H1 (cell line): Measurements from ENCODE around the gene KSR2. TPM values are rescaled to one million over a fixed set of nuclear protein-coding genes. Genes with fewer than 3 reads are reported as not detected.

ENCODE experiments used
- CTCF ChIA-PET: fragments of 300-600 bp; sonication (Branson Sonifier 250); formaldehyde crosslinking; loops from one replicate; lab custom pipeline; 2021; ENCODE audit not compliant: partially characterized antibody; lab: Charles Lee
- POLR2A ChIA-PET: fragments of 300-600 bp; sonication (Branson Sonifier 250); formaldehyde crosslinking; loops from one replicate; lab custom pipeline; 2021; ENCODE audit warnings: inconsistent platforms; ENCODE audit not compliant: partially characterized antibody; lab: Charles Lee
- DNase-seq, 2 experiments: peaks; one replicate each; pipeline versions ENCODE4 v3.0.0 to v3.0.0-alpha.2; 2010 to 2022; ENCODE audit warnings: low spot score in 2 of 2, low read depth in 1 of 2, mixed read lengths in 1 of 2
- FAIRE-seq: peaks from 2 replicates; lab custom pipeline; 2011; peaks lifted over from hg19 to GRCh38; lab: Jason Lieb, UNC
- H2AFZ ChIP-seq: 2 replicates; pipeline ENCODE4 v1.8.1; 2012; ENCODE audit warnings: low read length, inconsistent platforms
- H2AK5ac ChIP-seq: 2 replicates; pipeline ENCODE4 v1.6.1; 2013; ENCODE audit warnings: low read depth, low read length
- H2BK120ac ChIP-seq: replicated peaks from 2 replicates; pipeline ENCODE3; 2013; ENCODE audit warnings: low read depth, low read length, inconsistent platforms
- H2BK12ac ChIP-seq: 2 replicates; pipeline ENCODE4 v1.6.1; 2013; ENCODE audit warnings: low read depth, low read length
- H2BK15ac ChIP-seq: 2 replicates; pipeline ENCODE4 v1.6.1; 2013; ENCODE audit warnings: low read length
- H2BK20ac ChIP-seq: 2 replicates; pipeline ENCODE4 v1.6.1; 2013; ENCODE audit warnings: low read length
- H2BK5ac ChIP-seq: 2 replicates; pipeline ENCODE4 v1.6.1; 2013; ENCODE audit warnings: low read depth, low read length
- H3K14ac ChIP-seq: 2 replicates; pipeline ENCODE4 v1.6.1; 2013; ENCODE audit warnings: inconsistent platforms; ENCODE audit not compliant: insufficient read length
- H3K18ac ChIP-seq: 2 replicates; pipeline ENCODE4 v1.6.1; 2013; ENCODE audit warnings: low read length; ENCODE audit errors: extremely low read depth
- H3K23ac ChIP-seq: 2 replicates; pipeline ENCODE4 v1.6.1; 2013; ENCODE audit warnings: inconsistent platforms; ENCODE audit not compliant: insufficient read length
- H3K23me2 ChIP-seq: 2 replicates; pipeline ENCODE4 v1.6.1; 2013; ENCODE audit warnings: low read depth, low read length
- H3K27ac ChIP-seq: 2 replicates; pipeline ENCODE4 v1.6.1; 2011; ENCODE audit warnings: low read depth, low read length, inconsistent platforms
- H3K27me3 ChIP-seq, 4 experiments: replicated peaks in 1 of 4; 1 replicate in 1 of 4; 2 replicates in 3 of 4; pipeline versions ENCODE4 v1.6.1 to v1.8.1; 2011 to 2013; ENCODE audit warnings: low read length in 3 of 4, mild to moderate bottlenecking in 3 of 4, inconsistent platforms in 2 of 4, mixed read lengths in 2 of 4, moderate library complexity in 1 of 4; ENCODE audit not compliant: control insufficient read depth in 3 of 4, insufficient read depth in 3 of 4; ENCODE audit errors: extremely low read depth in 1 of 4
- H3K36me3 ChIP-seq, 4 experiments: 2 replicates each; pipeline versions ENCODE4 v1.6.1 to v1.8.1; 2011 to 2013; ENCODE audit warnings: mild to moderate bottlenecking in 4 of 4, low read length in 3 of 4, moderate library complexity in 2 of 4, control low read depth in 1 of 4, inconsistent platforms in 1 of 4; ENCODE audit not compliant: insufficient read depth in 4 of 4, control insufficient read depth in 2 of 4
- H3K4ac ChIP-seq: replicated peaks from 2 replicates; pipeline ENCODE3; 2013; ENCODE audit warnings: low read length, low read depth, mixed read lengths, inconsistent platforms; ENCODE audit not compliant: insufficient read length
- H3K4me1 ChIP-seq, 4 experiments: replicated peaks in 1 of 4; 1 replicate in 1 of 4; 2 replicates in 3 of 4; pipeline versions ENCODE4 v1.6.1 to v1.8.1; 2011 to 2013; ENCODE audit warnings: low read length in 3 of 4, inconsistent platforms in 2 of 4, mixed read lengths in 1 of 4; ENCODE audit not compliant: insufficient read depth in 4 of 4, control insufficient read depth in 3 of 4
- H3K4me2 ChIP-seq, 2 experiments: 2 replicates each; pipeline versions ENCODE4 v1.6.1 to v1.8.1; 2011 to 2013; ENCODE audit warnings: low read depth in 2 of 2, low read length in 2 of 2, control low read depth in 1 of 2, inconsistent platforms in 1 of 2, mild to moderate bottlenecking in 1 of 2; ENCODE audit not compliant: insufficient read depth in 1 of 2
- H3K4me3 ChIP-seq, 4 experiments: fragments of 200-600, 300-600 bp in 1 of 4; sonication (generic), shearing (Covaris generic), sonication (Bioruptor Twin) in 1 of 4; 2 replicates each; pipeline versions ENCODE4 v1.5.1 to v1.8.1; 2011 to 2016; ENCODE audit warnings: low read length in 4 of 4, low read depth in 3 of 4, control low read depth in 2 of 4, inconsistent platforms in 2 of 4, mild to moderate bottlenecking in 2 of 4, mixed read lengths in 1 of 4, moderate library complexity in 1 of 4; ENCODE audit not compliant: insufficient read depth in 2 of 4; ENCODE audit errors: extremely low read depth in 1 of 4
- H3K56ac ChIP-seq: replicated peaks from 2 replicates; pipeline ENCODE3; 2013; ENCODE audit warnings: low read depth, mild to moderate bottlenecking, mixed read lengths, low read length, inconsistent platforms; ENCODE audit not compliant: insufficient read length
- H3K79me1 ChIP-seq: 2 replicates; pipeline ENCODE4 v1.6.1; 2013; ENCODE audit warnings: low read depth, low read length, control low read depth
- H3K79me2 ChIP-seq, 2 experiments: 2 replicates each; pipeline versions ENCODE4 v1.6.1 to v1.8.1; 2012 to 2013; ENCODE audit warnings: low read length in 2 of 2, mild to moderate bottlenecking in 2 of 2, inconsistent platforms in 1 of 2; ENCODE audit not compliant: insufficient read depth in 2 of 2, control insufficient read depth in 1 of 2
- H3K9ac ChIP-seq, 4 experiments: replicated peaks in 1 of 4; 1 replicate in 1 of 4; 2 replicates in 3 of 4; pipeline versions ENCODE4 v1.6.1 to v1.8.1; 2011 to 2013; ENCODE audit warnings: low read depth in 3 of 4, low read length in 3 of 4, control low read depth in 2 of 4, mild to moderate bottlenecking in 2 of 4, moderate library complexity in 2 of 4, inconsistent platforms in 1 of 4; ENCODE audit errors: extremely low read depth in 1 of 4
- H3K9me3 ChIP-seq, 2 experiments: 2 replicates each; pipeline versions ENCODE4 v1.6.1 to v1.8.1; 2012 to 2013; ENCODE audit warnings: mild to moderate bottlenecking in 2 of 2, moderate library complexity in 2 of 2, control low read depth in 1 of 2, inconsistent platforms in 1 of 2, low read depth in 1 of 2, low read length in 1 of 2, mixed read lengths in 1 of 2; ENCODE audit not compliant: insufficient read depth in 2 of 2
- H4K20me1 ChIP-seq, 2 experiments: replicated peaks in 1 of 2; 2 replicates each; pipeline versions ENCODE3 to v1.8.1; 2011 to 2013; ENCODE audit warnings: inconsistent platforms in 2 of 2, low read length in 2 of 2, mild to moderate bottlenecking in 1 of 2; ENCODE audit not compliant: insufficient read depth in 2 of 2, control insufficient read depth in 1 of 2
- H4K5ac ChIP-seq: 2 replicates; pipeline ENCODE4 v1.6.1; 2013; ENCODE audit warnings: low read length, low read depth, mixed read lengths, inconsistent platforms; ENCODE audit not compliant: insufficient read length
- H4K8ac ChIP-seq: 2 replicates; pipeline ENCODE4 v1.8.0; 2013; ENCODE audit warnings: mild to moderate bottlenecking, moderate library complexity, low read length, inconsistent platforms; ENCODE audit not compliant: insufficient read depth; ENCODE audit errors: extremely low read depth
- H4K91ac ChIP-seq: replicated peaks from 2 replicates; pipeline ENCODE3; 2013; ENCODE audit warnings: low read length, mixed read lengths, inconsistent platforms; ENCODE audit not compliant: insufficient read length
- CEBPB ChIP-seq: IDR thresholded peaks from 2 replicates; pipeline ENCODE4 v1.6.1; 2012; ENCODE audit warnings: low read depth, low read length
- CREB1 ChIP-seq: IDR thresholded peaks from 2 replicates; pipeline ENCODE4 v1.6.1; 2012; ENCODE audit warnings: inconsistent platforms
- RAD21 ChIP-seq, 2 experiments: IDR thresholded peaks in 1 of 2; conservative IDR thresholded peaks in 1 of 2; 2 replicates each; pipeline ENCODE4 v1.6.1; 2011; ENCODE audit warnings: low read depth in 2 of 2, low read length in 2 of 2, improper control_type of control experiment in 1 of 2, inconsistent platforms in 1 of 2, mild to moderate bottlenecking in 1 of 2, moderate library complexity in 1 of 2
- RXRA ChIP-seq: IDR thresholded peaks from 2 replicates; pipeline ENCODE4 v1.6.1; 2011; ENCODE audit warnings: low read depth, mild to moderate bottlenecking, low read length, moderate library complexity; ENCODE audit not compliant: insufficient read depth
- SP1 ChIP-seq: IDR thresholded peaks from 2 replicates; pipeline ENCODE4 v1.6.1; 2011; ENCODE audit warnings: low read depth, low read length
- WGBS, 2 experiments: shearing (Covaris generic) in 1 of 2; methylation state at CpG; one replicate each; pipeline versions ENCODE4 v1.1.6 to v1.1.7; 2013 to 2015; ENCODE audit warnings: low lambda C conversion rate in 2 of 2, mixed read lengths in 2 of 2, inconsistent platforms in 1 of 2, low coverage in 1 of 2, missing lambda C conversion rate in 1 of 2; ENCODE audit not compliant: insufficient replicate concordance in 2 of 2, insufficient coverage in 1 of 2, insufficient read length in 1 of 2; ENCODE audit errors: extremely low coverage in 1 of 2, missing lambda C conversion rate in 1 of 2; 5-methylcytosine and 5-hydroxymethylcytosine counted together
- polyA plus RNA-seq, 7 experiments: library from polyadenylated mRNA; depleted of rRNA in 3 of 7; stranded (reverse) in 5 of 7; unstranded in 2 of 7; fragments of >200 nt in 5 of 7; fragments of 200-250 nt in 2 of 7; gene quantifications; 1 replicate in 5 of 7; 2 replicates in 1 of 7; 4 replicates in 1 of 7; pipeline versions ENCODE4 v1.2.1 to v1.2.3, GENCODE V29; 2011 to 2013; ENCODE audit warnings: missing spikeins in 2 of 7, mixed read lengths in 2 of 7
- total RNA-seq: library from RNA; stranded (reverse); fragmentation: NEBNext Ultra II Directional; extraction: Animal tissue kit (Norgen Biotek cat#: 25700); gene quantifications from 2 replicates; pipeline ENCODE4 v1.2.1, GENCODE V29; 2021
- TF ChIP-seq, protein P1 (sequence below): IDR thresholded peaks from 2 replicates; pipeline ENCODE4 v1.6.1; 2012; ENCODE audit warnings: low read length, inconsistent platforms
- TF ChIP-seq, protein P2 (sequence below), 3 experiments: IDR thresholded peaks; 1 replicate in 2 of 3; 2 replicates in 1 of 3; pipeline versions ENCODE4 v1.5.1 to v1.6.1; 2011; ENCODE audit warnings: low read length in 3 of 3, mild to moderate bottlenecking in 3 of 3, inconsistent platforms in 2 of 3, low read depth in 1 of 3, moderate library complexity in 1 of 3; ENCODE audit not compliant: insufficient read depth in 1 of 3; ENCODE audit errors: control extremely low read depth in 1 of 3

KSR2 gene
- total and polyA plus RNA-seq, 2 of the 8 experiments (the other 6 are each of a cell fraction or from before 2014, with no cell fraction given) = 0.74 to 2.2 TPM

GRCh38 chr12:117907108-117907689 lies 61.6 kb downstream of the KSR2 start:
- WGBS, 2 experiments = 68% methylated on average over 11 of the region's 11 CpGs; no CpG with 5 or more reads in 1 of the 2 experiments
- TF ChIP-seq RXRA (no peak), RAD21 (IDR thresholded peaks at IDR 0.05 in 1 of 2, conservative IDR thresholded peaks at IDR 0.05 in 1 of 2; ENCODE audit: low read depth in 2 of 2, low read length in 2 of 2) (peak; percentile 17 to 35; a peak in 1 of 4 replicates), CEBPB (no peak), CREB1 (0 out of 2 replicates have a peak, but pooled peaks have one; percentile 40), SP1 (no peak)
- TF ChIP-seq, protein P1, sequence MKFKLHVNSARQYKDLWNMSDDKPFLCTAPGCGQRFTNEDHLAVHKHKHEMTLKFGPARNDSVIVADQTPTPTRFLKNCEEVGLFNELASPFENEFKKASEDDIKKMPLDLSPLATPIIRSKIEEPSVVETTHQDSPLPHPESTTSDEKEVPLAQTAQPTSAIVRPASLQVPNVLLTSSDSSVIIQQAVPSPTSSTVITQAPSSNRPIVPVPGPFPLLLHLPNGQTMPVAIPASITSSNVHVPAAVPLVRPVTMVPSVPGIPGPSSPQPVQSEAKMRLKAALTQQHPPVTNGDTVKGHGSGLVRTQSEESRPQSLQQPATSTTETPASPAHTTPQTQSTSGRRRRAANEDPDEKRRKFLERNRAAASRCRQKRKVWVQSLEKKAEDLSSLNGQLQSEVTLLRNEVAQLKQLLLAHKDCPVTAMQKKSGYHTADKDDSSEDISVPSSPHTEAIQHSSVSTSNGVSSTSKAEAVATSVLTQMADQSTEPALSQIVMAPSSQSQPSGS = no peak
- TF ChIP-seq, protein P2, sequence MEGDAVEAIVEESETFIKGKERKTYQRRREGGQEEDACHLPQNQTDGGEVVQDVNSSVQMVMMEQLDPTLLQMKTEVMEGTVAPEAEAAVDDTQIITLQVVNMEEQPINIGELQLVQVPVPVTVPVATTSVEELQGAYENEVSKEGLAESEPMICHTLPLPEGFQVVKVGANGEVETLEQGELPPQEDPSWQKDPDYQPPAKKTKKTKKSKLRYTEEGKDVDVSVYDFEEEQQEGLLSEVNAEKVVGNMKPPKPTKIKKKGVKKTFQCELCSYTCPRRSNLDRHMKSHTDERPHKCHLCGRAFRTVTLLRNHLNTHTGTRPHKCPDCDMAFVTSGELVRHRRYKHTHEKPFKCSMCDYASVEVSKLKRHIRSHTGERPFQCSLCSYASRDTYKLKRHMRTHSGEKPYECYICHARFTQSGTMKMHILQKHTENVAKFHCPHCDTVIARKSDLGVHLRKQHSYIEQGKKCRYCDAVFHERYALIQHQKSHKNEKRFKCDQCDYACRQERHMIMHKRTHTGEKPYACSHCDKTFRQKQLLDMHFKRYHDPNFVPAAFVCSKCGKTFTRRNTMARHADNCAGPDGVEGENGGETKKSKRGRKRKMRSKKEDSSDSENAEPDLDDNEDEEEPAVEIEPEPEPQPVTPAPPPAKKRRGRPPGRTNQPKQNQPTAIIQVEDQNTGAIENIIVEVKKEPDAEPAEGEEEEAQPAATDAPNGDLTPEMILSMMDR (IDR thresholded peaks at IDR 0.05; ENCODE audit: control extremely low read depth in 1 of 3, insufficient read depth in 1 of 3, low read depth in 1 of 3, low read length in 3 of 3) = peak; percentile 19 to 49 (median 37); a peak in 2 of 4 replicates
- no peak overlapping the region for H3K14ac ChIP-seq
- no peak overlapping the region for H3K4me3 ChIP-seq
- H3K27ac ChIP-seq = no peak overlapping the region
- no peaks in the 10 kb centered on the region for H4K20me1 ChIP-seq
- no peak overlapping the region for H3K56ac ChIP-seq
- FAIRE-seq = peak; percentile 7
- H4K8ac ChIP-seq = no peak overlapping the region
- H3K9me3 ChIP-seq = no peaks in the 10 kb centered on the region
- H3K36me3 ChIP-seq = no peaks in the 10 kb centered on the region
- no peak for DNase-seq
- 0 out of 2 replicates have a peak overlapping the region, but pooled peaks have one; percentile 0 for H2AFZ ChIP-seq
- ChIA-PET CTCF (interaction anchor here (0.6 to 2.1 kb wide), 8 partner anchors 15 to 57 kb away, joined by 3 to 5 read pairs (median 3); no protein-coding TSS in a partner anchor), POLR2A (interaction anchor here (1.5 kb wide), 1 partner anchor 12 kb away, joined by 3 read pairs; no protein-coding TSS in a partner anchor)
- H2BK5ac ChIP-seq = no peak overlapping the region
- no peak overlapping the region for H3K4ac ChIP-seq
- no peak overlapping the region for H3K18ac ChIP-seq
- H3K9ac ChIP-seq = no peak overlapping the region
- no peak overlapping the region for H2BK120ac ChIP-seq
- no peaks in the 10 kb centered on the region for H3K4me1 ChIP-seq
- H2BK12ac ChIP-seq = no peak overlapping the region
- no peak overlapping the region for H2AK5ac ChIP-seq
- no peak overlapping the region for H4K91ac ChIP-seq
- no peaks in the 10 kb centered on the region for H3K79me2 ChIP-seq
- H4K5ac ChIP-seq = no peak overlapping the region
- H2BK15ac ChIP-seq = no peak overlapping the region
- no peak overlapping the region for H2BK20ac ChIP-seq
- H3K27me3 ChIP-seq = no peaks in the 10 kb centered on the region
- no peak overlapping the region; a peak in 1 of 4 replicates for H3K4me2 ChIP-seq
- no peaks in the 10 kb centered on the region for H3K23me2 ChIP-seq
- H3K23ac ChIP-seq = no peak overlapping the region
- no peaks in the 10 kb centered on the region for H3K79me1 ChIP-seq
